ENCODE results near the gene TRAPPC3.
"Not testable (repeated sequence)": the region's sequence is repeated elsewhere in the genome, so short reads cannot be mapped to it uniquely, and the experiment has no call there.

Gene TRAPPC3

GRCh38 chr1:36166136-36166535, 16.9 kb upstream of the TRAPPC3 start:
- no peak for DNase-seq

GRCh38 chr1:36165145-36165544, 15.9 kb upstream of the TRAPPC3 start:
- no peak for DNase-seq

- DNase-seq: no peak
These were observed 15.1 kb upstream of the TRAPPC3 start for GRCh38 chr1:36164361-36164760.

- DNase-seq: no peak
These were observed 14.1 kb upstream of the TRAPPC3 start for GRCh38 chr1:36163426-36163825.

GRCh38 chr1:36162680-36163239, 13.5 kb upstream of the TRAPPC3 start:
- no peak for DNase-seq

GRCh38 chr1:36161641-36162531, 12.6 kb upstream of the TRAPPC3 start:
- DNase-seq: peak; percentile 47

- peak; percentile 86 for DNase-seq
These were observed 11.7 kb upstream of the TRAPPC3 start for GRCh38 chr1:36160949-36161485.

GRCh38 chr1:36160388-36160948, 11.2 kb upstream of the TRAPPC3 start:
- DNase-seq: no peak

GRCh38 chr1:36159614-36160387, 10.5 kb upstream of the TRAPPC3 start:
- DNase-seq: no peak

GRCh38 chr1:36158827-36159252, 9.6 kb upstream of the TRAPPC3 start:
- DNase-seq: not testable (repeated sequence)

- no peak for DNase-seq
These were observed 8.9 kb upstream of the TRAPPC3 start for GRCh38 chr1:36157973-36158826.

GRCh38 chr1:36157115-36157903, 8.0 kb upstream of the TRAPPC3 start:
- DNase-seq: no peak

- DNase-seq: peak; percentile 76
These were observed 7.2 kb upstream of the TRAPPC3 start for GRCh38 chr1:36156329-36157114.

- peak; percentile 86 for DNase-seq
These were observed 6.4 kb upstream of the TRAPPC3 start, which contains the start of gene MAP7D1 for GRCh38 chr1:36155408-36156328. MAP7D1 (plus strand) TSS chr1:36156160; CDS start chr1:36156418, 258 bp downstream.

- no peak for DNase-seq
These were observed 5.6 kb upstream of the TRAPPC3 start for GRCh38 chr1:36154765-36155407.

GRCh38 chr1:36154335-36154734, 5.0 kb upstream of the TRAPPC3 start:
- no peak for DNase-seq

- DNase-seq: no peak
These were observed 4.2 kb upstream of the TRAPPC3 start for GRCh38 chr1:36153476-36153875.

- peak; percentile 59 for DNase-seq
These were observed 2.5 kb upstream of the TRAPPC3 start for GRCh38 chr1:36151845-36152203.
